ENCODE data around the gene ATAD3C.

DNA sequence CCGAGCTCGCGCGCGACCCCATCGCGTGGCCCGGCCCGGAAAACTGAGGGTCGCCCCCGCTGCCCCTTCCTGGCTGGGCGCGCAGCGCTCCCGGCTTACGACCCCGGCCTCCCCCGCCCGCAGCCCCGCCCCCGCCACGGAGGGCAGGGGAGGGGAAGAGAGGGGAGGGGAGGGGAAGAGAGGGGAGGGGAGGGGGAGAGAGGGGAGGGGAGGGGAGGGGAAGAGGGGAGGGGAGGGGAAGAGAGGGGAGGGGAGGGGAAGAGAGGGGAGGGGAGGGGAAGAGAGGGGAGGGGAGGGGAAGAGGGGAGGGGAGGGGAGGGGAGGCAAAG lies 21.7 kb upstream of the ATAD3C start:
- TF ChIP-seq, protein P1, sequence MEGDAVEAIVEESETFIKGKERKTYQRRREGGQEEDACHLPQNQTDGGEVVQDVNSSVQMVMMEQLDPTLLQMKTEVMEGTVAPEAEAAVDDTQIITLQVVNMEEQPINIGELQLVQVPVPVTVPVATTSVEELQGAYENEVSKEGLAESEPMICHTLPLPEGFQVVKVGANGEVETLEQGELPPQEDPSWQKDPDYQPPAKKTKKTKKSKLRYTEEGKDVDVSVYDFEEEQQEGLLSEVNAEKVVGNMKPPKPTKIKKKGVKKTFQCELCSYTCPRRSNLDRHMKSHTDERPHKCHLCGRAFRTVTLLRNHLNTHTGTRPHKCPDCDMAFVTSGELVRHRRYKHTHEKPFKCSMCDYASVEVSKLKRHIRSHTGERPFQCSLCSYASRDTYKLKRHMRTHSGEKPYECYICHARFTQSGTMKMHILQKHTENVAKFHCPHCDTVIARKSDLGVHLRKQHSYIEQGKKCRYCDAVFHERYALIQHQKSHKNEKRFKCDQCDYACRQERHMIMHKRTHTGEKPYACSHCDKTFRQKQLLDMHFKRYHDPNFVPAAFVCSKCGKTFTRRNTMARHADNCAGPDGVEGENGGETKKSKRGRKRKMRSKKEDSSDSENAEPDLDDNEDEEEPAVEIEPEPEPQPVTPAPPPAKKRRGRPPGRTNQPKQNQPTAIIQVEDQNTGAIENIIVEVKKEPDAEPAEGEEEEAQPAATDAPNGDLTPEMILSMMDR (IDR thresholded peaks at IDR 0.05) = no peak
- no peak for TF ChIP-seq POLR2A (IDR thresholded peaks at IDR 0.05)

Measured in adrenal gland (tissue), 5 donors.